Astrocyte of the spinal cord (primary cell): ENCODE data around the gene SETBP1.
"Not testable (repeated sequence)": the region's sequence is repeated elsewhere in the genome, so short reads cannot be mapped to it uniquely, and the experiment has no call there.

ENCODE experiments used
- DNase-seq: peaks from one replicate; pipeline ENCODE4 v3.0.0; 2011; ENCODE audit warnings: low read depth, low spot score
- H3K4me3 ChIP-seq: 2 replicates; pipeline ENCODE4 v1.5.1; 2011; ENCODE audit warnings: low read depth, mild to moderate bottlenecking, low read length, moderate library complexity
- CTCF ChIP-seq: IDR thresholded peaks from 2 replicates; pipeline ENCODE4 v1.5.1; 2012; ENCODE audit warnings: low read depth, mild to moderate bottlenecking, low read length, inconsistent platforms
- in situ Hi-C: cut with HindIII; loops from 2 replicates; pipeline ENCODE4 v1.10.0; 2017; ENCODE audit warnings: low sequenced_read_pairs

The SETBP1 gene

GRCh38 chr18:44716697-44717163, 36.0 kb downstream of the SETBP1 start:
- TF ChIP-seq CTCF = no peak
- in situ Hi-C loops = no loop called here
- no peak overlapping the region for H3K4me3 ChIP-seq
- DNase-seq = no peak

- TF ChIP-seq CTCF = no peak
- in situ Hi-C loops = no loop called here
- no peak overlapping the region for H3K4me3 ChIP-seq
- DNase-seq = no peak
Observed at GRCh38 chr18:44719519-44720060, 38.9 kb downstream of the SETBP1 start.

GRCh38 chr18:44721748-44722147, 41.1 kb downstream of the SETBP1 start:
- in situ Hi-C loops, DNase-seq, H3K4me3 ChIP-seq: not testable (repeated sequence)

GRCh38 chr18:44723411-44723810, 42.7 kb downstream of the SETBP1 start:
- H3K4me3 ChIP-seq = no peak overlapping the region
- no peak for TF ChIP-seq CTCF
- in situ Hi-C loops = no loop called here
- DNase-seq = no peak

- no peak for TF ChIP-seq CTCF
- in situ Hi-C loops = no loop called here
- no peak overlapping the region for H3K4me3 ChIP-seq
- DNase-seq = no peak
Observed at GRCh38 chr18:44724105-44724778, 43.6 kb downstream of the SETBP1 start.

GRCh38 chr18:44725300-44726058, 44.8 kb downstream of the SETBP1 start:
- TF ChIP-seq CTCF = no peak
- no peak overlapping the region for H3K4me3 ChIP-seq
- in situ Hi-C loops = no loop called here
- peak; percentile 64 for DNase-seq

- H3K4me3 ChIP-seq = no peak overlapping the region
- in situ Hi-C loops = no loop called here
- no peak for TF ChIP-seq CTCF
- no peak for DNase-seq
Observed at GRCh38 chr18:44726059-44726421, 45.4 kb downstream of the SETBP1 start.
